ENCODE results near the gene MYOD1. TPM values are rescaled to one million over a fixed set of nuclear protein-coding genes. Genes with fewer than 3 reads are reported as not detected.

The MYOD1 gene
- total RNA-seq, 1 experiment from 2014 or later = not detected

GRCh38 chr11:17718015-17718414 lies 1.4 kb upstream of the MYOD1 start:
- Histone ChIP-seq H3K36me3 (ENCODE audit: control insufficient read depth in 1 of 2, insufficient read depth in 2 of 2, low read length in 2 of 2) (no peaks in the 10 kb centered on the region), H3K9me2 (ENCODE audit: insufficient read depth) (no peaks in the 10 kb centered on the region), H4K20me1 (ENCODE audit: insufficient read depth) (no peaks in the 10 kb centered on the region), H3K79me2 (ENCODE audit: insufficient read depth, low read length) (no peaks in the 10 kb centered on the region), H3K27me3 (ENCODE audit: insufficient read depth, low read length) (peaks cover 12% of the 10 kb centered on the region; the same call in 1 of the 2 replicates), H3K4me1 (ENCODE audit: control insufficient read depth in 1 of 2, insufficient read depth in 2 of 2, low read length in 2 of 2) (peaks cover 2 to 10% of the 10 kb centered on the region in 2 experiments; a peak in 3 of 4 replicates), H2AFZ (ENCODE audit: low read depth, low read length, poor library complexity, severe bottlenecking) (no peak overlapping the region), H3K27ac (ENCODE audit: low read depth, low read length) (no peak overlapping the region), H3K9ac (ENCODE audit: low read length) (no peak overlapping the region), H3K4me3 (replicated peaks in 1 of 2; ENCODE audit: low read depth in 1 of 2, low read length in 2 of 2) (no peak overlapping the region), H3K4me2 (ENCODE audit: low read length) (no peak overlapping the region), H3K9me3 (ENCODE audit: control insufficient read depth in 1 of 2, insufficient read depth in 1 of 2, low read depth in 1 of 2, low read length in 2 of 2) (no peaks in the 10 kb centered on the region)
- BruUV-seq (replicated peaks) = no TSS peak
- POLR2A ChIA-PET = no interaction called here
- RAD21 ChIA-PET (ENCODE audit: low non-redundant PET in 1 of 2, low total read pairs in 2 of 2, uncharacterized antibody in 2 of 2, unreplicated experiment in 2 of 2) = no interaction called here
- no peak for ATAC-seq
- intact Hi-C loops (cut with micrococcal nuclease) = no loop called here
- no peak for TF ChIP-seq CEBPB (IDR thresholded peaks at IDR 0.05; ENCODE audit: low read depth)
- no peak for TF ChIP-seq SP1 (IDR thresholded peaks at IDR 0.05; ENCODE audit: low read depth)
- no peak for TF ChIP-seq ELF1 (IDR thresholded peaks at IDR 0.05; ENCODE audit: borderline replicate concordance, low read depth)
- TF ChIP-seq ATF3 (IDR thresholded peaks at IDR 0.05) = no peak
- TF ChIP-seq RAD21 (IDR thresholded peaks at IDR 0.05; ENCODE audit: low read depth) = no peak
- no peak for TF ChIP-seq REST (IDR thresholded peaks at IDR 0.05; ENCODE audit: low read depth)
- TF ChIP-seq TCF7L2 (IDR thresholded peaks at IDR 0.05; ENCODE audit: borderline replicate concordance, extremely low read depth, insufficient read depth, insufficient read length) = no peak
- no peak for TF ChIP-seq SIN3A (IDR thresholded peaks at IDR 0.05; ENCODE audit: low read depth)
- TF ChIP-seq, protein P1, sequence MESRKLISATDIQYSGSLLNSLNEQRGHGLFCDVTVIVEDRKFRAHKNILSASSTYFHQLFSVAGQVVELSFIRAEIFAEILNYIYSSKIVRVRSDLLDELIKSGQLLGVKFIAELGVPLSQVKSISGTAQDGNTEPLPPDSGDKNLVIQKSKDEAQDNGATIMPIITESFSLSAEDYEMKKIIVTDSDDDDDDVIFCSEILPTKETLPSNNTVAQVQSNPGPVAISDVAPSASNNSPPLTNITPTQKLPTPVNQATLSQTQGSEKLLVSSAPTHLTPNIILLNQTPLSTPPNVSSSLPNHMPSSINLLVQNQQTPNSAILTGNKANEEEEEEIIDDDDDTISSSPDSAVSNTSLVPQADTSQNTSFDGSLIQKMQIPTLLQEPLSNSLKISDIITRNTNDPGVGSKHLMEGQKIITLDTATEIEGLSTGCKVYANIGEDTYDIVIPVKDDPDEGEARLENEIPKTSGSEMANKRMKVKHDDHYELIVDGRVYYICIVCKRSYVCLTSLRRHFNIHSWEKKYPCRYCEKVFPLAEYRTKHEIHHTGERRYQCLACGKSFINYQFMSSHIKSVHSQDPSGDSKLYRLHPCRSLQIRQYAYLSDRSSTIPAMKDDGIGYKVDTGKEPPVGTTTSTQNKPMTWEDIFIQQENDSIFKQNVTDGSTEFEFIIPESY (IDR thresholded peaks at IDR 0.05; ENCODE audit: extremely low read depth, insufficient replicate concordance, low read length) = no peak
- no peak for TF ChIP-seq POLR2AphosphoS5 (IDR thresholded peaks at IDR 0.05; ENCODE audit: low read depth, low read length)
- TF ChIP-seq EGR1 (IDR thresholded peaks at IDR 0.05; ENCODE audit: low read depth) = no peak
- TF ChIP-seq FOSL1 (IDR thresholded peaks at IDR 0.05; ENCODE audit: low read depth) = no peak
- DNase-seq (ENCODE audit: low read depth, low spot score) = no peak
- CTCF ChIA-PET = no interaction called here
